NCI-H1436 treated with DMSO at 0.1 percent for 48 hours (cell line): ENCODE results near the gene WSCD1.

ENCODE experiments used
- DNase-seq: peaks from one replicate; lab custom pipeline; 2025; lab: John Stamatoyannopoulos, UW

WSCD1 gene

DNA sequence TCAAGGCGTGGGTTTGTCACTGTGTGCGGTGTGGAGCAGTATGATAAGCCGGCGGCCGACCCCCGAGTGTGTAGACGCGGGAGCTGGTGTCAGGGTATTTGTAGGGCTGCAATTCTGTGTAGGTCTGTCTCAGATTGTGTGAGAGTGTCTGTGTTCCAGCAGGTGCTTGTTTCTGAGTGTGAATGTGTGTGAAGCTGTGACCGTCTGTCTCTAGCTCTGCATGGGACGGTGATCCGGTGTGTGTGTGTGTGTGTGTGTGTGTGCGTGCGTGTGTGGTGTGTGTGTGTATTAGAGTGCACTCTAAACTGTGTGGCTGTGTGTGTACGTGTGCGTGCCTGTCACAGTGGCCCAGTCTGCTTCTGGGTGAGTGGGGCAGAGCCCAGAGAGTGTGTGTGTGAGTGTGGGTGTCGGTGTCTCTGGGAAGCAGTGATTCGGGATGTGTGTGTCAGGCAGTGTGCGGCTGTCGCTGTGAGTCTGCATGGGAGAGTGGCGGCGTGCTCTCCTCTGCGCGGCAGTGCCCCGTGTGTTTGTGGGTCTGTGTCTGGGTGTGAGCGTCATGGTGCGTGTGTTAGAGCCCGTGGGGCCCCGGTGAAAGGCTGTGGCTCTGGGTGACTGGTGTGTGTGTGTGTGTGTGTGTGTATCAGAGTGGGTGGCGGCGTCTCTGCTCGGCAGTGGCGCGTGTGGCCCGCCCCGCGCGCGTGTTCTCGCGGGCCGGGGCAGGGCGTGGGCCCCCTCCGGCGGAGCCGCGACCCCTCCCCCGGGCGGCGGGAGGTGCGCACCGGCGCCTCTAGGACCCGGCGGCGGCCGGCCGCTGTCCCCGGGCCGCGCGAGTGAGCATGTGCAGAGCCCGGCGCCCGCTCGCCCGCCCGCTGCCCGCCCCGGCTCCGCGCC, at the start of gene WSCD1:
TSS of gene WSCD1 (plus strand) at position 841 of the 891 bp plus-strand sequence. CDS start 10,280 bp downstream, outside the sequence.
- DNase-seq: no peak

DNA sequence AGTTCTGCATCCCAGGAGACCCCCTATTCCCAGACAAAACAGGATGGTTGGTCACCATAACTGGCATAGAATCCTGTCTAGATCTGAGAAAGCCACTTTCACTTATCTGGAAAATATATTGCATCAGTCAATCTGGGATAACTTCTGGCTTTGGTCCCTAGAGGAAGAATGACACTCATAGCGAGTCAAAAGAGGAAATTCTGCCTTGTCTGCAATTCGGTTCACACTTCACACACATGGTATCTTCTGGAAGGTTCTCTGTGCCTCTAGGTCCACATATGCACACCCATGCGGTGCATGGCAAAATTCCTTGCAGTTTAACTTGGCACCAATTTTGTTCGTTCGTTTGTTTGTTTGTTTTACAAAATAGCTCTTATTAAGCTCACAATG, 49.2 kb upstream of the WSCD1 start:
- no peak for DNase-seq

DNA sequence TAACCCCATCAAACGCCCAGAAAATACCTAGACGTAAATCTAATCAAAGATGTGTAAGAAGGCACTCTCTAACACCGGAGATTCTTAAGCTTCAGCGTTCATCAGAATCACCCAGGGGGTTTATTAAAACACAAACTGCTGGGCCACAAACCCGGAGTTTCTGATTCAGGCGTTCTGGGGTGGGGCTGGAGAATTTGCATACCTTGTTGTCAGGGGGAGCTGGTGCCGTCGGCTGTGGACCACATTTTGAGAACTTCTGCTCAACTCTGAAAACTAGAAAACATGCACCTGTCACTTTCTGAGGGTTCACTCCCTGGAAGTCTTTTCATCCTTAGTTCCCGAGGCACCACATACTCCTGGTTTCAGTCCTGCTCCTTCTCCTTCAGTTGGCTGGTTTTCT, 48.6 kb upstream of the WSCD1 start:
- no peak for DNase-seq

DNA sequence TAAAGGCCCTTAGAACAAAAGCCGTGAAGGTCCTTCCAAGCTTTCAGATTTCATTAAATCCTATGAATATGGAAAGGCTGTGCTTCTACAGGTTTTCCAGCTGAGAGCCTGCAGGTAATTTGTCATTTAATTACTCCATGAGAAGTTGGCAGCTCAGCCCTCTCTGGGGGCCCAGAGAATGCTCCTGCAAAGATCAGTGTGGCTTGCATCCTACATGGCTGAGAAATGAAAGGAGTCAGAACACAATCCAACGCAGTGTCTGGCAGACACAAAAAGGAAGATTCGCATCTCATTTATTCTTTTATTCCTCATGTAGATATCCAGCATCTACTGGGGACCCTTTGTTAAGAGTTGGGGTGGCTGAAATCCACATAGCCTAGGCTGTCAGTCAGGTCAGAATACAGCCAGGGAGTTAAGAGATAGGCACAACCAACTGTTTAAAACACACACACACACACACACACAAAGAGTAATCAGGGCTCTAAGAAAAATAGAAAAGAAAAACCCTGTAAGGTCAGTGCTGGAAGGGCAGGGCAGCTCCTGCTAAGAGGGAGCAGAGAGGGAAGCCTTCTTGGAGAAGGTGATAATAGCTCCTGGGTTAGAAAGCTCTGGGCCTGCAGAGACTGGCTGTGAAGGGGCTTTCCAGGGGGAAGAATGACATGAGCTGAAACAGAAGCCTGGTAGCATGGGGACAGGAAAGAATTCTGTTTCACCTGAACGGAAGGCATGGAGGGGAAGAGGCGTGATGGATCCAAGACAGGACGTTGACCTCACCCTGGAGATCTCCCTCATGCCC, 46.9 kb upstream of the WSCD1 start:
- no peak for DNase-seq

DNA sequence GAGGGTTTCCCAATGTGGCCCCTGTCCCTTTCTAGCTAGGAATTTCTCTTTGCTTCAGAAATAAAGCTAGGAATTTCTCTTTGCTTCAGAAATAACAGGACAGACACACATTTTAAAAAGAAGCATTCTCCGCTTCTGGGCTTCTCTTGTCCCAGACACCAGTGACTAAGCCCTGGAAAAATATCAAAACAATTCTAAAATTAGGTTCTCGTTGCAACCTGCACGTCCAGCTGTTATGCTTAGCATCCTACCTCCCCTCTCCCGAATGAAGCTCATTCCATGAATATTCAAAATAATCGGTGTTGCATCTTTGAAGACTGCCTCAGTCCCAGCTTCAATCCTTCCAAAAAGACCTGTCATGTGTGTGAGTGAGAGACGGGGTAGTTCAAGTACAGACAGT, 45.6 kb upstream of the WSCD1 start:
- no peak for DNase-seq

DNA sequence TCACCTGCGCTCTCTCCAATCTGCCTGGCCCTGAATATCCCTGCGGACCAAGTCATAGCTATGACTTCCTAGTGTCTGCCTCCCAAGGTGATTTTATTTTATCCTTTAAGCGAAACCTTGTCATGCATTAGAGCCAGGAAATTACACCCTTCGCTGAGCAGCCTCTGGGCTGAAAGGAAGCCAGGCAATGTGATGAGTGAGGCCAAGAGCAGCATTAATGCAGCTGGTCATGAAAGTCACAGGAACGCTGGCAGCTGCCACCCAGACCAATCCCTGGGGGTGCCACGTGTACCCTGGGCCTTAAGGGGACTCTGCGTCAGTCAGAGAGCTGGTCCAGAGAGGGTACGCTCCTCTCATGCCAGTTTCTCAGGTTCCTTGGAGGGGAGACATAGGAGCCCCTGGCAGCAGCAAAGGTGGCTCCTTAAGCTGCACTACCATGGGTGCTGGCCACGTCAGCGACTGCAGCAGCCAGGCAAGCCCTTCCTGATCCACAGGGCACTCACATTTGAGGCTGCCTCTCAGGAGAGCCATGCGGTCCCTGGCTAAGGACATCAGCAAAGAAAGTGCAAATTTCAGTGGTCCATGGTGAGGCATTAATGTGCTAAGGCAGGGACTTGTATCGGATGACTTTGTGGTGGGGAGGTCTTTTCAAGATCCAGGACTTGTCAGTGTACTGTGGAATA, 42.7 kb upstream of the WSCD1 start:
- DNase-seq: no peak

DNA sequence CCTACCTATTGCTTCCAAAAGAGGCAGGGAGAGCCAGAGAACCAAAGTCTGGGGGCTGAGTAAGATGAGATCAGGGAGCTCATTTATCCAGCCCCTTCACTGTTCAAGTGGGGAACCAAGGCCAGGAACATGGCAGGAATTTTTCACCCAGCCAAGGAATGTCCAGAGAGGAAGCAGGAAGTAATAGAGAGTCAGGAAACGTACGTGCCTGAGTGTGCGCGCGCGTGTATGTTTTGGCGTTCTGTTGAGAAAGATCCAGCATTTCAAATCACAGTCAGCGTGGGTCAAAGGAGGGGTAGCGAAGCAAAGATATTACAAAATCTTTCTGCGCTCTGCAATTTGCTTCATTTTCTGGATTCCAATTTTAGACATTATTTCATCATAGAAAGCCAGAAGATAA, 41.9 kb upstream of the WSCD1 start:
- DNase-seq: no peak

DNA sequence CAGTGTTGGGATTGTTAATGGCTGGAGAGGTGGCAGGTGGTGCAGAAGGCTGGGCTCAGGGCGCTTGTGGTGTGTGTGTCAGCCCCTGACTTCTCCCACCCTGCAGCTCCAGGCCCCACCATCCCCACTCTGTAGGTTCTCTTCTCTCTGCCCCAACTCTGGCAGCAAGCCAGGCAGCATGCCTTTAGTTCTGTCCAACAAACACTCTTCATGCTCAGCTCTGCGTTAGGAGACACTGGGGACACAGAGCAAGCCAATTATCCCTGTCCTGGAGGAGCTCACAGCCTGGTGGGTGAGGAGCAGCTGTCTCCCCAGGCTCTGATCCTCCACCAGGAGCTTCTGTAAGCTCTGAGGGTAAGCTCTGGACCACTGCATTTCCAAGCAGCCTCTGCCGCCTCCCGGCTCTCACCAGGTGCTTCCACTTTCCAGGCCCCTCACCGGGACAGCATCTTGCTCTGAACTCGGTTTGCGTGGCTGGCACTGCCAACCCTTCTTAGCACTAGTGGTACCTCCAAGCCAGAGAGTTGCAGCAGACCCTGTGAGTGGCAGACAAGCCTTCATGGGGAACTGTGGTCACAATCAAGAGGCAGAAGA, 34.3 kb upstream of the WSCD1 start:
- no peak for DNase-seq

DNA sequence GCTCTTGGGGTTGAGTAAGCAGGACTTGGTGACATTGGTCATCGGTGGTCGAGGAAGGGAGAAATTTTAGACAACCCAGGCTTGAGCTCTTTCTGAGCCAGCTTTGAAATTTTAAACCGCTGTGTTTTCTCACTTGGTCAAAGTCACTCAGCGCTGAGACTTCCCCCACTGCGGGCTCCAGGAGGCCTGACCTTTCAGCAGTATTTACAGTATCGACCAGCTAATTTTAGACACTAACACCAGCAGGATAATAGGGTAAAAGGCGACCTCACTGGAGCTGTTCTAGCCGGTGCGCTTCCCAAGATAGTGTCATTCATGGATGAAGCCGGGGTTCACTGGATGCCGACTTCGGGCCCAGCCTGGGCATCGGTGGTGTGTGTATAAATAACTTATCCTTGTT, 29.7 kb upstream of the WSCD1 start:
- DNase-seq: no peak

DNA sequence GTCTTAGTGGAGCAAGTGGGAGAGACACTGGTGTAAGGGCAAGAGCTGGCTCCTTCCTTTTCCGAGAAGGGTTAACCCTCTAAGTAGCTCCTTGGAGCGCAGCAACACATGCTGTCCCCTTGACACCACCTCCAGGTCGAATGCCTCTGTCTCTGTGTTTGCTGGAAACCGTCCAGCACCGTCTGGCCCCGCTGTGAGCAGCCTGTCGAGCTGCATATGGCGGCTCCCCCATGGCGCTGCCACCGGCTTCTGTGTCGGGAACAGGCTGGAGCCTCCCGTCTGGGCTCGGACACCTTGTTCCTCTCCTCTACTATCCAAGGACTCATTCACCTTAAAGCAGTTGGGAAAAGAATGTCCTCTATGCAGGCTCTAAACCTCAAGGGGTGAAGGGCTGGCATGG, 28.9 kb upstream of the WSCD1 start:
- no peak for DNase-seq

DNA sequence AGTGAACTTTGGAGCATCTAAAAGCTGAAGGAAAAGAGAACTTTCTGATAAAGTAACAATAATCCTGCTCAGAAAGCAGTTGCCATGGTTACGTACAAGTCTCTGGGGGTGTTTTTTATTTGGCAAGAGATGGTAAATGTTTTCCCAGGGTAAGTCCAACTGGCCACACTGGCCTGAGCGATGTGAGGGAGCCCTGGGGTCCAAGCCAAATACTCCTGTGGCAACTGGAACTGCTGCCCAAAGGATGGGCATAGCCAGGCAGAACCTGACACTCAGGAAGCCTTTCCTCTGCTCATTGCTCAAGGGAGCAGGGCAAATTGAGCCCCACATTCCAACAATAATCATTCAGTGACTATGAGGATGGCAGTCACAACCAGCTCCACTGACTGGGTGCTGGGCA, 26.8 kb upstream of the WSCD1 start:
- no peak for DNase-seq

DNA sequence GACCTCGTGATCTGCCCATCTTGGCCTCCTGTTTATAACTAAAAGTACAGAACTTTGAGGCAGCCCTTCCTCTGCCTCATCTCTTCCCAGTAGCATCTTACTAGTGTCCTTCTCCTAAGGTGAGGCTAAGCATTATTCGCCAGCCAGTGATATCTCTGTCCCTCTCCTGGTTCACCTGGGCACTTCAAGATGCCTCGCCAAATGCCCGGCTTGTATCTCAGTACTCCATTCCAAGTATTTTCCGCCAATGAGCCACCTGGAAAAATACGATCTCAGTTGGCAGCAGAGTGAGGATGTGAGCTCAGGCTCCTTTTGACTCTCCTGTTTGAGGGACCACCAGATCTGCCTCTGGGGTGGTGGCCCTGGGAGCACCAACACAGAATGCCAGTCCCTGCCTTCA, 25.9 kb upstream of the WSCD1 start:
- DNase-seq: no peak

DNA sequence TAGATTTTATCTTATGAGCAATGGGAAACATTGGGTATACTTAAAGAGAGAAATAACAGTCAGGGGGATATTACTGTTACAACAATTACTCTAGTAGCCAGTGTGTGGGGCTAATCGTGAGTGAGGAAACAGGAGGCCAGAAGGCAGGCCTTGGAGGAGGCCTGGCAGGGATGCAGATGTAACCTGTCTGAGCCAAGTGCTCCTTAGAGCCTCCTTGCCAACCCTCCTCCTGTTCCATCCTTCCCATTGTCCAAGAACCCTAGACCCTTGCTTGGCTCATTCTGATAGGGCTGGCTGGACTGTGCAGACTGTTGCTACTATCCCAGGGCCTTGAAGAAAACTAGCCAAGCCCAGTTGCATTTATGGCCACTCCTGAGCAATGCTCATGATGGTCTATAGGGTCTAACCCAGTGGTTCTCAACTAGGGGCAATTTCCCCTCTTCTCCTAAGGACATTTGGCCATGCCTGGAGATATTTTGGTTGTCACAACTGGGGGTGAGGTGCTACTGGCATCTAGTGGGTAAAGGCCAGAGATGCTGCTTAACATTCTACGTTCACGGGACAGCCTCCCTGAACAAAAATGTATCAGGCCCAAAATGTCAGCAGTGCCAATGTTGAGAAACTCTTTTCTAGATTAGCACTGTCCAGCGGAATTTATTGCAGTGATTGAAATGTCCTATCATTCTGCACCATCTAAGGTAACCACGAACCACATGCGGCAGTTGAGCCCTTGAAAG, 24.4 kb upstream of the WSCD1 start:
- DNase-seq: no peak

DNA sequence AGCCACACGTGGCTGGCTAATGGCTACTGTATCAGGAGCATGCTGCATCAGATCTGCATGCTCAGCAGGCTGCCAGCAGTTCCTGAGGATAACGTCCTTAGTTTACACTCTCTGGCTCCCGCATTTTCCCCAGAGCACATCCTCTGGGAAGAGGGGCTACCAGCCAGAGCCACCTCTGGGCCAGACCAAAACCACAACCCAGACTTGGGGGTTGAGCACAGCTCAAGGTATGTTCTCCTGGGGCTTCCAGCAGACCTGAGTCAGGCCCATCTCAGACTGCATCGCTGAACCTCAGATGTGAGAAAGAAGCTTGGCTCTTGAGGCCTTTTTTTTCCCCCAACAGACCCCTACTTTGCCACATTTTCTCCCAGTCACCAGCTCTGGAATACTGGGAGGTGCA, 23.7 kb upstream of the WSCD1 start:
- DNase-seq: no peak

DNA sequence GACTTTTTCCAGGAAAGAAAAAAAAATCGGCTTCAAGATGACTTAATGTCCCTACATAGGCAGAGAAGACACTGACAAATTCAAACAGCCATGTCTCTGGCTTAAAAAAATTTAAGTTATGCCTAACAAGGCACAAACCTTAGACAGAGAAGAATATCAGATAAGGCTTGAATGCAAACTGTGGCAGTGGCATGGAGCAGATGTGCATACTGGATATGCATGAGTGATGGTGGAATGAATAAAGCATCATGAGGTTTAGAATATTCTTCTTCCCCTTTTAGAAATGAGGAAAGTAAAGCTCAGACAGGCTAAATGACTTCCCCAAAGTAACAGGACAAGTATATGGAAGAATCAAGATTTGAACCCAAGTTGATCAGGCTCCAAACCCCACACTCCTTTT, 23.2 kb upstream of the WSCD1 start:
- DNase-seq: no peak

DNA sequence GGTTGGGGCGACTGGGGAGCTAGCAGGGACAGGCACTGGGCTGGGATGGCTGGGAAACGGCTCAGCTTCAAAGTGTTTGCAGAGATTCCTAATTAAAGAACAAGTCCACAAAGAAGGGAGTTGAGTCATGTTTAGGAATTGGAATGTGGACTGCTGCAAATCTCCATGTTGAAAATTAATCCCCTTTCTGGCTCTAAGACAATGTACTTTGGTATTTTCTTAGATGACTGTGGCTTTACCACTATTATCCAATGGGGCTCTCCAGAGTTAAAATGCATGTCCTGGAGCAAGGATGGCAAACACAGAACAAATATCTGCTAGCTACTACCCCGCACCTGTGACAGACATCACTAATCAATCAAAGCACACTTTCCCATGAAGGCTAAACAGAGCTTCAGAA, 22.2 kb upstream of the WSCD1 start:
- DNase-seq: no peak

DNA sequence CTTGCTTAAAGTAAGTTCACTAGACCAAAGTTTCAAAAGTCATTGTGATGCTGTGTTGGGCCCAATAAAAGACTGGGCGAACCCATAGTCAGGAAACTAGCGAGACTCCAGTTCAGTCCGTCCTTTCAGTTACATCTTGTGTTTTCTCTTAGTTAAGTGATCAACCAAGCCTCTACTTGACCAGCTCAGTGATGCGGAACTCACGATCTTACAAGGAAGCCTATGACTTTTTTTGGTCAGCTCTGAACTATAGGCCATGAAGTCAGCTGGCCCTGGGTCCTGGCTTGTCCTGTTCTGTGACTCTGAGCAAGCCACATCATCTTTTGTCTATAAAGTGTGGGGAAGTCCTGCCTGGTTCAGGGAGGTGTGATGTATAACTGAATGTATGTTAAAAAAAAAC, 21.7 kb upstream of the WSCD1 start:
- no peak for DNase-seq

DNA sequence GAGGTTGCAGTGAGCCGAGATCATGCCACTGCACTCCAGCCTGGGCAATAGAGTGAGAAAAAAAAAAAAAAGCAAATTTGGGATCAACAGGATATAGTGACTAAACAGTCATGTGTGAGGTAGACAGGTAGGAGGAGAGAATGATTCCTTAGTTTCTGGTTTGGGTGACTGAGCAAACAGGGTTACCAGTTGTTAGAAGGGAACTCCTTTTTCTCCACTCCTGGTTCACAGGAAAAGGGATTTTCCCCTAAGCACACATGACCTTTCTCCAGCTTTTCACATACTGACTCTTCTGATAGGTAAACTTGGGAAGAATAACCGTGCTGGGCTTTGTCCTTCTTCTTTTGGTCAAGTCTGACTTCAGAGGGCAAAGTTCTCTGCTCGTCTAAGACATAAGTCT, 17.3 kb upstream of the WSCD1 start:
- DNase-seq: no peak

DNA sequence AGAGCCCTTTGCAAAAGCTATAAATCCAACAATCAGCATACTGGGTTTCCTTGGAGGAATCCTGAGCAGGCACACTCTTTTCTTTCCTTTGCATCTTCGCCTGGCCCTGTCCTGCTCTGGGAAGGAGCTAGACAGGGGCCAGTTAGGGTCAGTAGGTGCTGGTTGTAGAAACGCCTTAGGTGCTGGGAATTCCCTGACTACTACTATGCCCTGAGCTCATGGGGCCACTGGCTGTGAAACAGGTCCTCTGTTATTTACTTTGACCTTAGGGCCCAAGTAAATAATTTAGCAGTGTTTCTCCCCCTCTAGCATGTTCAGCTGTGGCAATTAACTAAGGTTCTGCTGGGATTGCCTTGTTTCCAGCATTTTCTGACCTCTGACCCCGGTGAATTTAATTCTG, 15.8 kb upstream of the WSCD1 start:
- no peak for DNase-seq

DNA sequence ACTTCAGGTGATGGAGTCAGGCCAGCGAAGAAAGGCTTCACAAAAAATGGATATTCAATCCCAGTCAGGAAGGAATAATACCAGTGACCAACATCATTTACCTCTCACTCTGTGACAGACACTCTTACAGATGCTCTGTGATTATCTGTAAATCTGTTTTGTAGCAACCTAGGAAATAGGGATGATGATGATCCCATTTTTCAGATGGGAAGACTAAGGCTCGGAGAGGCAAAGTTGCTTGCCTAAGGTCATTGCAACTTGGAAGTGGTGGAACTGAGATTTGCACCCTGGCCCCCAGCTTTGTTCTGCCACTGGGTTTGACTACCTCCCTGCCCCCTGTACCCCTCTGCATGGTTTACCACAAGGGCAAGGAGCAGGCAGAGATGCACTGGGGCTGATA, 14.1 kb upstream of the WSCD1 start:
- DNase-seq: no peak

DNA sequence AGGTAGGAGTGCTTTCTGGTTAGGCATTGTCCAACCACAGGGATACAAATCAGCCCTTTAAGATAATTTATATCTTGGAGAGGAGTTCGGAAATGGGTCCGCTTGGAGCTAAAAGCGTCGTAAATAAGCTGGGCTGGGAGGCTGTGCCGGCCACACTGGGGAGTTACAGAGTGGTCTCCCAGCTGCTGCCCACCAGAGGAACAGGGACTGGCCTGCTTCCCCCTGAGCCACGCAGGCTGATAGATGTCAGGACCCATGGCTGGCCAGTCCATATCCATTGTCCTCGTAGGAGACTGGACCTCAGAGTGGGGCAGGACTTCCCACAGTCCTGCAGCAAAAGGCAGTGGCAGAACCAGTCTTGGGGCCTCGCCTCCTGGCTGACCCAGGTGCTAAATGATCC, 12.6 kb upstream of the WSCD1 start:
- DNase-seq: no peak

DNA sequence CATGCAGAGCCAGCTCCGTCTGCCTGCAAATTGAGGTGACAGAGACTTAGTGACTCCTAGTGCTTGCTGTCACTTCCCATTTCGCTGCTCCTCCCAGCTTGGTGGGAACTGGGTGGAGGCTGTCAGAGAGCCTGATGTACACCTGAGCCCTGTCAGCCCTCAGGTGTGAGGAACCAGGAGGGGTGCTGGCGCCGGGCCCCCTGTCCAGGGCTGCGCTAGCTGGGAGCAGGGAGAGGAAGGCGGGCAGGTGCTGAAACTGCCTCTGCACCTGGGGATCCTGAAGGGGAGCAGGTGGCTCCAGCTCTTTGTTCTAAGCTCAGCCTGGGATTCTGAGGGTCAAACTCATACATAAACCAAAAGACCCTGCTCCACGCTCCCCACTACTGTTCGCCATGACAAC, 10.8 kb upstream of the WSCD1 start:
- no peak for DNase-seq
